ENCODE results near the gene CLASP1.

- TF ChIP-seq EZH2 (IDR thresholded peaks at IDR 0.05; ENCODE audit: low read length), result no peak
- TF ChIP-seq CTCF (optimal IDR thresholded peaks at IDR 0.05 in 1 of 3, IDR thresholded peaks at IDR 0.05 in 1 of 3, conservative IDR thresholded peaks at IDR 0.05 in 1 of 3; ENCODE audit: extremely low read depth in 1 of 3, insufficient read depth in 2 of 3, low read length in 3 of 3), result no peak
These were observed 213.5 kb downstream of the CLASP1 start for GRCh38 chr2:121435790-121436189.

Measured in keratinocyte (primary cell).